ENCODE results near the gene MKRN2OS.

The MKRN2OS gene

GRCh38 chr3:12556690-12557472, 11.6 kb upstream of the MKRN2OS start, which contains the start of gene MKRN2:
Gene MKRN2 (plus strand): TSS chr3:12557087. CDS start chr3:12557151, 64 bp downstream.
- H3K79me2 ChIP-seq (ENCODE audit: low read length) = peaks cover 50% of the 10 kb centered on the region
- peak within 1 kb of the TSS; percentile 82 for H3K4me3 ChIP-seq (ENCODE audit: low read length)
- H3K4me2 ChIP-seq (ENCODE audit: low read length) = peak within 1 kb of the TSS; percentile 95
- H3K4me1 ChIP-seq (ENCODE audit: low read length) = peaks cover 19% of the 10 kb centered on the region
- peaks cover 39% of the 10 kb centered on the region for H4K20me1 ChIP-seq (ENCODE audit: insufficient read depth, low read length)
- TF ChIP-seq, protein P1, sequence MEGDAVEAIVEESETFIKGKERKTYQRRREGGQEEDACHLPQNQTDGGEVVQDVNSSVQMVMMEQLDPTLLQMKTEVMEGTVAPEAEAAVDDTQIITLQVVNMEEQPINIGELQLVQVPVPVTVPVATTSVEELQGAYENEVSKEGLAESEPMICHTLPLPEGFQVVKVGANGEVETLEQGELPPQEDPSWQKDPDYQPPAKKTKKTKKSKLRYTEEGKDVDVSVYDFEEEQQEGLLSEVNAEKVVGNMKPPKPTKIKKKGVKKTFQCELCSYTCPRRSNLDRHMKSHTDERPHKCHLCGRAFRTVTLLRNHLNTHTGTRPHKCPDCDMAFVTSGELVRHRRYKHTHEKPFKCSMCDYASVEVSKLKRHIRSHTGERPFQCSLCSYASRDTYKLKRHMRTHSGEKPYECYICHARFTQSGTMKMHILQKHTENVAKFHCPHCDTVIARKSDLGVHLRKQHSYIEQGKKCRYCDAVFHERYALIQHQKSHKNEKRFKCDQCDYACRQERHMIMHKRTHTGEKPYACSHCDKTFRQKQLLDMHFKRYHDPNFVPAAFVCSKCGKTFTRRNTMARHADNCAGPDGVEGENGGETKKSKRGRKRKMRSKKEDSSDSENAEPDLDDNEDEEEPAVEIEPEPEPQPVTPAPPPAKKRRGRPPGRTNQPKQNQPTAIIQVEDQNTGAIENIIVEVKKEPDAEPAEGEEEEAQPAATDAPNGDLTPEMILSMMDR (IDR thresholded peaks at IDR 0.05; ENCODE audit: low read depth, low read length) = no peak
- TF ChIP-seq EZH2phosphoT487 (IDR thresholded peaks at IDR 0.05; ENCODE audit: low read depth) = no peak
- peak within 1 kb of the TSS; percentile 60 for H3K27ac ChIP-seq (ENCODE audit: low read length)
- no peaks in the 10 kb centered on the region for H3K27me3 ChIP-seq (ENCODE audit: low read depth, low read length)
- H3K9ac ChIP-seq (ENCODE audit: low read length) = peak within 1 kb of the TSS; percentile 86
- no peaks in the 10 kb centered on the region for H3K36me3 ChIP-seq (replicated peaks; ENCODE audit: low read depth, low read length)
- H3K9me3 ChIP-seq (ENCODE audit: insufficient read depth, low read length) = no peaks in the 10 kb centered on the region
- peak within 1 kb of the TSS; percentile 99 for H2AFZ ChIP-seq (ENCODE audit: low read depth, low read length)

DNA sequence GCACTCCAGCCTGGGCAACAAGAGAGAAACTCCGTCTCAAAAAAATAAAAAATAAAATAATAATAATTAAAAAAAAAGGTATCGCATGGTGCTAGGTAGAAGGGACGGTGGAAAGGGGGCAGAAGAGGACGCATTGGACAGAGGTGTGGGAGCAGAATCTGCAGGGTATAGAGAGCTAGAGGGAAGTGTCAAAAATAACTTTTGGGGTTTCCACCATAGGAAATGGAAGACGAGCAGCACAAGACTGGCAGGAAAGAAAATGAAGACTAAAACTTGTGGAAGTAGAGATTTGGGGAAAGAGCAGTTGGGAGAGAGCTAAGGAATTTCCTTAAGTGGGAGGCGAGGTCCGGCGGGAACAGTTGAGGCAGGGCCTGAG, 11.0 kb upstream of the MKRN2OS start:
- Histone ChIP-seq H3K27ac (ENCODE audit: low read length) (no peak overlapping the region), H2AFZ (ENCODE audit: low read depth, low read length) (peak overlapping the region; percentile 99), H3K4me3 (ENCODE audit: low read length) (peak overlapping the region; percentile 82), H3K4me1 (ENCODE audit: low read length) (peaks cover 19% of the 10 kb centered on the region), H3K27me3 (ENCODE audit: low read depth, low read length) (no peaks in the 10 kb centered on the region), H3K9me3 (ENCODE audit: insufficient read depth, low read length) (no peaks in the 10 kb centered on the region), H3K9ac (ENCODE audit: low read length) (peak overlapping the region; percentile 86), H3K4me2 (ENCODE audit: low read length) (peak overlapping the region; percentile 94), H3K79me2 (ENCODE audit: low read length) (peaks cover 44% of the 10 kb centered on the region), H3K36me3 (replicated peaks; ENCODE audit: low read depth, low read length) (no peaks in the 10 kb centered on the region), H4K20me1 (ENCODE audit: insufficient read depth, low read length) (peaks cover 35% of the 10 kb centered on the region)
- no peak for TF ChIP-seq EZH2phosphoT487 (IDR thresholded peaks at IDR 0.05; ENCODE audit: low read depth)
- TF ChIP-seq, protein P1 (IDR thresholded peaks at IDR 0.05; ENCODE audit: low read depth, low read length) = no peak

DNA sequence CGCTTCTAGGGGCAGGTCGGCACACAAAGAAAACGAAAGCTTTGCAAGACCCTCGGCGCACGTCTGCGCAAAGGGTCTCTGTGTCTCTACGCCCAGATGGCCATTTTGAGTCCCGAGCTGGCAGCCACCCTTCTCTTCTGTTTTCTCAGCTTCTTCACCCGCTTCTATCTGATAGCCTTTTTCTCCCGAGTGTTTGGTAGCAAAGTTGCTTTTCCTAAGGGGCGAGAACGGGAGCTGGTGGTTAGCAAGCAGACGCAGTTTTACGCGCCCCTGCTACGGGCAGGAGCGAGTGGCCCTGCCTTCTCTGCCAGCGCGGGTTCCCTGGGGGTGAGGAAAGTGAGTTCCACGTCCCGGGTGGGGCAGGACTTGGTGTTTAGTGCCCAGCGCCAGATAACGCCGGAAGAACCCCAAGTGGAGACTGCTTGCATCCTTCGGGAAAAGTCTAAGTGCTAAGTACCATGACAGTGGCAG, 8.7 kb upstream of the MKRN2OS start:
- Histone ChIP-seq H3K4me1 (ENCODE audit: low read length) (peaks cover 19% of the 10 kb centered on the region), H3K79me2 (ENCODE audit: low read length) (peaks cover 20% of the 10 kb centered on the region), H3K9me3 (ENCODE audit: insufficient read depth, low read length) (no peaks in the 10 kb centered on the region), H3K4me3 (ENCODE audit: low read length) (peak overlapping the region; percentile 83), H3K9ac (ENCODE audit: low read length) (peak overlapping the region; percentile 76), H3K27ac (ENCODE audit: low read length) (no peak overlapping the region), H3K36me3 (replicated peaks; ENCODE audit: low read depth, low read length) (no peaks in the 10 kb centered on the region), H3K4me2 (ENCODE audit: low read length) (peak overlapping the region; percentile 81), H3K27me3 (ENCODE audit: low read depth, low read length) (no peaks in the 10 kb centered on the region), H4K20me1 (ENCODE audit: insufficient read depth, low read length) (peaks cover 13% of the 10 kb centered on the region; the same call in 1 of the 2 replicates), H2AFZ (ENCODE audit: low read depth, low read length) (peak overlapping the region; percentile 99)
- TF ChIP-seq EZH2phosphoT487 (IDR thresholded peaks at IDR 0.05; ENCODE audit: low read depth) = no peak
- TF ChIP-seq, protein P1 (IDR thresholded peaks at IDR 0.05; ENCODE audit: low read depth, low read length) = no peak

DNA sequence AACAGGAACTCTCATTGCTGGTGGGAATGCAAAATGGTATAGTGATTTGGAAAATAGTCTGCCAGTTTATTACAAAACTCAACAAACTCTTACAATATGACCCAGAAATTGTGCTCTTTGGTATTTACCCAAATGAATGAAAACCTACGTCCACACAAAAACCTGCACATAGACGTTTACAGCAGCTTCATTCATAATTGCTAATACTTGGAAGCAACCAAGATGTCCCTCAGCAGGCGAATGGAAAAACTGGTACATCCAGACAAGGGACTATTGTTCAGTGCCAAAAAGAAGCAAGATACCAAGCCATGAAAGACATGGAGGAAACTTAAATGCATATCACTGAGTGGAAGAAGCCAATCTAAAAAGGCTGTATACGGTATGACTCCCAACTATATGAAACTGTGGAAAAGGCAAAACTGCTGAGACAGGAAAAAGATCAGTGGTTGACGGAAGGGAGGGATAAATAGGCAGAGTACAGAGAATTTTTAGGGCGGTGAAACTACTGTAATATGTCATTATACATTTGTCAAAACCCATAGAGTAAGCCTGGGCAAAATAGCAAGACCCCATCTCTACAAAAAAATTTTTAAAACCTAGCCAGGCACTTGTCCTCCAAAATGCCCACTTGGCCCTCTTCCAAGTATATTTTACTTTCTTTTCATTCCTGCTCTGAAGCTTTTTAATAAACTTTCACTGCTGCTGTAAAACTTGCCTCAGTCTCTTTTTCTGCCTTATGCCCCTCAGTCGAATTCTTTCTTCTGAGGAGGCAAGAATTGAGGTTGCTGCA, 4.9 kb upstream of the MKRN2OS start:
- H3K4me2 ChIP-seq (ENCODE audit: low read length) = no peak overlapping the region
- H3K36me3 ChIP-seq (replicated peaks; ENCODE audit: low read depth, low read length) = no peaks in the 10 kb centered on the region

More for the DNA sequence above, 4.9 kb upstream of the MKRN2OS start:
- Histone ChIP-seq H3K4me1 (ENCODE audit: low read length) (0 out of 2 replicates have a peak, but pooled peaks cover 2% of the 10 kb centered on the region), H3K27me3 (ENCODE audit: low read depth, low read length) (no peaks in the 10 kb centered on the region), H4K20me1 (ENCODE audit: insufficient read depth, low read length) (no peaks in the 10 kb centered on the region), H3K9me3 (ENCODE audit: insufficient read depth, low read length) (no peaks in the 10 kb centered on the region), H3K9ac (ENCODE audit: low read length) (no peak overlapping the region), H2AFZ (ENCODE audit: low read depth, low read length) (no peak overlapping the region), H3K79me2 (ENCODE audit: low read length) (no peaks in the 10 kb centered on the region), H3K27ac (ENCODE audit: low read length) (no peak overlapping the region), H3K4me3 (ENCODE audit: low read length) (no peak overlapping the region)
- TF ChIP-seq, protein P1 (IDR thresholded peaks at IDR 0.05; ENCODE audit: low read depth, low read length) = no peak
- no peak for TF ChIP-seq EZH2phosphoT487 (IDR thresholded peaks at IDR 0.05; ENCODE audit: low read depth)

Measured in OCI-LY3 (cell line).